Body of pancreas (tissue), 4 donors: ENCODE results near the gene TGFB2. TPM values are rescaled to one million over a fixed set of nuclear protein-coding genes. Genes with fewer than 3 reads are reported as not detected.

Experiments used
- ATAC-seq: fragments of 150-250 bp; one replicate; pipeline ENCODE4 v1.9.1; 2016
- DNase-seq, 4 donors: peaks; one replicate each; pipeline ENCODE4 v3.0.0-alpha.2; 2019
- H3K27ac ChIP-seq, 4 donors: fragments of 200-600 bp; sonication (generic); 1 replicate in 3 of 4; 2 replicates in 1 of 4; pipeline versions ENCODE4 v1.5.1 to v1.6.1; 2016 to 2019; ENCODE audit warnings: mild to moderate bottlenecking in 1 of 4, mixed read lengths in 1 of 4, moderate library complexity in 1 of 4
- H3K27me3 ChIP-seq, 2 donors: fragments of 200-600 bp; sonication (generic); one replicate each; pipeline ENCODE4 v1.6.0; 2016; ENCODE audit warnings: mild to moderate bottlenecking in 1 of 2
- H3K36me3 ChIP-seq, 2 donors: fragments of 200-600 bp; sonication (generic); replicated peaks in 1 of 2; 2 replicates each; pipeline ENCODE4 v1.5.1; 2016; ENCODE audit warnings: low read depth in 2 of 2; ENCODE audit not compliant: insufficient read depth in 1 of 2
- H3K4me1 ChIP-seq: fragments of 200-600 bp; sonication (generic); one replicate; pipeline ENCODE4 v1.6.0; 2016
- H3K4me3 ChIP-seq, 2 donors: fragments of 200-600 bp; sonication (generic); 1 replicate in 1 of 2; 2 replicates in 1 of 2; pipeline ENCODE4 v1.5.1; 2016 to 2019
- H3K9me3 ChIP-seq, 3 donors: fragments of 200-600 bp; sonication (generic); 1 replicate in 2 of 3; 2 replicates in 1 of 3; pipeline ENCODE4 v1.5.1; 2016
- POLR2A ChIP-seq, 3 donors: fragments of 450-650 bp; IDR thresholded peaks; one replicate each; pipeline ENCODE4 v1.6.1; 2016; ENCODE audit warnings: antibody characterized with exemption in 3 of 3, mild to moderate bottlenecking in 2 of 3
- WGBS, 2 donors: methylation state at CpG; one replicate each; pipeline ENCODE4 v1.1.5; 2017; 5-methylcytosine and 5-hydroxymethylcytosine counted together
- intact Hi-C: fragments of 100-400 bp; cut with DNase I; formaldehyde crosslinking; loops from one replicate; pipeline ENCODE4 v1.15.1; 2023
- total RNA-seq, 2 donors: library from RNA; depleted of rRNA; stranded (reverse); fragments of >200 nt; gene quantifications; one replicate each; pipeline ENCODE4 v1.1.0, GENCODE V29; 2016
- TF ChIP-seq, protein P1 (sequence below), 7 experiments: fragments of 450-650 bp in 4 of 7; fragments of 200-600 bp in 3 of 7; sonication (generic) in 3 of 7; IDR thresholded peaks; one replicate each; pipeline ENCODE4 v1.5.1; 2016 to 2019; ENCODE audit warnings: antibody characterized with exemption in 7 of 7

TGFB2 gene
- total RNA-seq, 2 donors from 2014 or later: 4.3 to 4.9 TPM

DNA sequence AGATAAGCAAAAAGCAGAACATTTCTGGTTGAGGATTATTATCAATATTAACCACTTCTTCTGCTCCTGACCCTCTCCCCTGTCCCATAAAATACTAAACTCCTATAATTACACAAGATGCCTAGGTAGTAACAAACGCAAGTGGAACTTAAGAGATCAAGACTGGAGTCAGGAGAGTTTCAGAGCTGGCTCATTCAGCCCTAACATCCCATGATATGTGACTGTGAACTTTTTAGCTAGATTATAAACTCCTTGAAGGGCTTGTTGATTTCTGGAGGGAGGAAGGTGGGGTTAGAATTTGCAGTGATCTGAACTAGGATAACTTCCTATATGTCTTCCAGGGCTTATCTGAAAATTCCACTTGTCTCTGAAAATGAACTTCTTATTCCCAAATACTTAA lies 130.6 kb downstream of the TGFB2 start:
- Histone ChIP-seq H3K27me3 (no peaks in the 10 kb centered on the region), H3K36me3 (no peaks in the 10 kb centered on the region), H3K27ac (no peak overlapping the region), H3K4me1 (peaks cover 9% of the 10 kb centered on the region), H3K4me3 (no peak overlapping the region), H3K9me3 (no peaks in the 10 kb centered on the region)
- 68 to 79% methylated on average over 1 of the region's 1 CpG for WGBS, 2 donors
- ATAC-seq: no peak
- intact Hi-C loops: no loop called here
- no peak for DNase-seq
- TF ChIP-seq, protein P1, sequence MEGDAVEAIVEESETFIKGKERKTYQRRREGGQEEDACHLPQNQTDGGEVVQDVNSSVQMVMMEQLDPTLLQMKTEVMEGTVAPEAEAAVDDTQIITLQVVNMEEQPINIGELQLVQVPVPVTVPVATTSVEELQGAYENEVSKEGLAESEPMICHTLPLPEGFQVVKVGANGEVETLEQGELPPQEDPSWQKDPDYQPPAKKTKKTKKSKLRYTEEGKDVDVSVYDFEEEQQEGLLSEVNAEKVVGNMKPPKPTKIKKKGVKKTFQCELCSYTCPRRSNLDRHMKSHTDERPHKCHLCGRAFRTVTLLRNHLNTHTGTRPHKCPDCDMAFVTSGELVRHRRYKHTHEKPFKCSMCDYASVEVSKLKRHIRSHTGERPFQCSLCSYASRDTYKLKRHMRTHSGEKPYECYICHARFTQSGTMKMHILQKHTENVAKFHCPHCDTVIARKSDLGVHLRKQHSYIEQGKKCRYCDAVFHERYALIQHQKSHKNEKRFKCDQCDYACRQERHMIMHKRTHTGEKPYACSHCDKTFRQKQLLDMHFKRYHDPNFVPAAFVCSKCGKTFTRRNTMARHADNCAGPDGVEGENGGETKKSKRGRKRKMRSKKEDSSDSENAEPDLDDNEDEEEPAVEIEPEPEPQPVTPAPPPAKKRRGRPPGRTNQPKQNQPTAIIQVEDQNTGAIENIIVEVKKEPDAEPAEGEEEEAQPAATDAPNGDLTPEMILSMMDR (IDR thresholded peaks at IDR 0.05): no peak
- no peak for TF ChIP-seq POLR2A (IDR thresholded peaks at IDR 0.05)

DNA sequence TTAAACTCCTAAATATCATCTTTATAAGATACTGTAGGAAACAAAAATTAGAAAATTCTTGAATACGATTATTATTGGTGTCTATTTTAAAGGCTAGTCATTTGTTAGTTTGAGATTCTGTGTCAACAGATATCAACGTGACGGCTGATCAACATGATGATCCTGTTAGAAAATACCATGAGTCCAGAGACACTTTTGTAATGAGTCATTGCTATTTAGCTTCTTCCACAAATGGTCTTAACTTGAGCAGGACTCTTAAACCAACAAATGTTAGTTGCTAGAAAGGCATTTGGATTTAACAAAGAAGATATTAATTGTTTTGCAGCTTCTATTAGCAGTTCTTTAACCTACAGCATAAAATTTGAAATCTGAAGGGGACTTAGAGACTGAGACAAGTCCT lies 131.2 kb downstream of the TGFB2 start:
- Histone ChIP-seq H3K27me3 (no peaks in the 10 kb centered on the region), H3K4me3 (no peak overlapping the region), H3K27ac (no peak overlapping the region), H3K36me3 (no peaks in the 10 kb centered on the region), H3K9me3 (no peaks in the 10 kb centered on the region), H3K4me1 (peaks cover 16% of the 10 kb centered on the region)
- ATAC-seq: no peak
- intact Hi-C loops: no loop called here
- DNase-seq: no peak
- TF ChIP-seq POLR2A (IDR thresholded peaks at IDR 0.05): no peak
- TF ChIP-seq, protein P1 (IDR thresholded peaks at IDR 0.05): no peak
- 51 to 62% methylated on average over 3 of the region's 3 CpGs for WGBS, 2 donors

DNA sequence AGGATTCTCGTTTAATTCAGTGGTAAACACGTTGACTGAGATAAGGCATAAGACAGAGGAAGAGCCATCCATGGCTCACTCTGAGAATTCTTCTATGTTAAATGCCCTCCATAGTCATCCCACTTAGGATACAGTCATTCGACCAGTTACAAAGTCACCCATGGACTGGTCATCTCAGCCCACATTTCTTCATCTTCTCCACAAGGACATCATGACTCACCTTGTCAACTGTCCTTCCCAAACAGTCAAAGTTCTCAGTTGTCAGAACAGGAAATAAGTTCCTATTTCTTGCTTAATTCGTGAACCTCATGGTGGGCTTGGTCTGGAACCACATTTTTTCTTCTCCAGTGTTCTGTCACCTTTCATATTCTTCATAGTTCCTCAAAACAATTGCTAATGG lies 133.2 kb downstream of the TGFB2 start:
- H3K27ac ChIP-seq: no peak overlapping the region
- H3K4me3 ChIP-seq: no peak overlapping the region
- TF ChIP-seq, protein P1 (IDR thresholded peaks at IDR 0.05): no peak
- no peak for TF ChIP-seq POLR2A (IDR thresholded peaks at IDR 0.05)
- H3K4me1 ChIP-seq: peaks cover 16% of the 10 kb centered on the region
- H3K36me3 ChIP-seq: no peaks in the 10 kb centered on the region
- intact Hi-C loops: no loop called here
- no peak for ATAC-seq
- 52 to 55% methylated on average over 4 of the region's 4 CpGs for WGBS, 2 donors
- no peaks in the 10 kb centered on the region for H3K27me3 ChIP-seq
- no peak for DNase-seq
- no peaks in the 10 kb centered on the region for H3K9me3 ChIP-seq

DNA sequence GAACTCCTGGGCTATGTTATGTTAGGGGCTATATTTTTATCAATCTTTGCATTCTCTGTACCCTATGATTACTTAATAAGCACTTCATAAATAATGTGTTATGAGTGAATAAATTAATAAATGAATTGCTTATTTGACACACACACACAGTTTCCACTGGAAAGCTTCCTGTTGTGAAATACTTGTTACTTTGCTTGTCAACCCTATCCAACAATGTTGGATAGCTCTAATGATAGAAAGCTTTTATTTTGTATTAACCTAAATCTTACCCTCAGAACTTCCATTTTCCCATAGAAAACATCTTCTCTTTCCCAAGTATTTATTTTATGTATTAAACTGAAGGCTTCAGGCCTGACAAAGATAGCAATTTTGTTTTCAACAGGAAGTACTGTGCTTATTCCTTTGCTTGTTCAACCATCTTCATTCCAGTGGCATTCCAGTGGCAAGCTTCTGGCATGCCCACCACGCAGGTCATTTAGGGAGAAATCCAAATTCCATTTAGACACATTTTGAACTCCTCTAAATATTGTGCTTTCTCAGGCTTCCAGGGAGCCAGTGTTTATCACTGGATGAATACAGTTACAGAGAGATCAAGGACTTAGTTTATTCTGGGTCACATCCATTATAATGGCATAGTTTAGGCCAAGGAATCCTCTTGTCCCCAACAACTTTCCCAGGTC lies 134.4 kb downstream of the TGFB2 start:
- no peaks in the 10 kb centered on the region for H3K36me3 ChIP-seq
- peaks cover 16% of the 10 kb centered on the region for H3K4me1 ChIP-seq
- ATAC-seq (no peak), DNase-seq (no peak)
- H3K4me3 ChIP-seq: no peak overlapping the region
- intact Hi-C loops: no loop called here
- no peaks in the 10 kb centered on the region for H3K27me3 ChIP-seq
- peak overlapping the region in 3 of 4 donors; percentile 3 to 67 (median 58) for H3K27ac ChIP-seq
- no peak for TF ChIP-seq POLR2A (IDR thresholded peaks at IDR 0.05)
- TF ChIP-seq, protein P1 (IDR thresholded peaks at IDR 0.05): no peak
- WGBS, 2 donors: 62 to 73% methylated on average over 1 of the region's 1 CpG
- H3K9me3 ChIP-seq: no peaks in the 10 kb centered on the region

DNA sequence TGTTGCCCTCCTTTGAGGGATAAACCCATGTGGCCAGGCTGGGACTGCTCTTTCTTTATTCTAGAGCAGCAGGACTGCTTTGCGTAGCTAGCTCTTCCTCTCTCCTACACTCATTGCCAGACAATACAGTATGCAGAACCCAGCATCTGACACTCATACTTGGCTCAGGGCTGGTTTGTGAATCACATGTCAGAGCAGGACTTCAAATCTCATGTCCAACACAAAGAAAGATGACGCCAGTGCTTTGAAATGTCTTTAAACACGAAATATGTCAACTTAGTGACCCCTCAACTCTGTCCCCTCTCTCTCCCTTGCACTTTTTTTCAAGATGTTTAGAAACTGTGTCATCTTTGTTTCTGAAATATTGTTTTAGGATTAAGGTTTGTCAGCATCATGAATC lies 135.0 kb downstream of the TGFB2 start:
- Histone ChIP-seq H3K9me3 (no peaks in the 10 kb centered on the region), H3K4me1 (peaks cover 16% of the 10 kb centered on the region), H3K27ac (peak overlapping the region in 3 of 4 donors; percentile 3 to 67 (median 58)), H3K27me3 (no peaks in the 10 kb centered on the region), H3K4me3 (no peak overlapping the region), H3K36me3 (no peaks in the 10 kb centered on the region)
- intact Hi-C loops: no loop called here
- no peak for DNase-seq
- no peak for TF ChIP-seq POLR2A (IDR thresholded peaks at IDR 0.05)
- TF ChIP-seq, protein P1 (IDR thresholded peaks at IDR 0.05): no peak
- WGBS, 2 donors: 80 to 83% methylated on average over 3 of the region's 3 CpGs
- peak; percentile 12 for ATAC-seq
